HG02588 (cell line): ENCODE results near the gene GAL3ST1.

Experiments
- ATAC-seq: cut with Tn5 transposase; IDR thresholded peaks from one replicate; pipeline ENCODE4 v1.9.1; 2021; ENCODE audit warnings: mild to moderate bottlenecking, moderate library complexity; ENCODE audit not compliant: unreplicated experiment

GAL3ST1 gene

GRCh38 chr22:30537083-30537731, 37.3 kb downstream of the GAL3ST1 start:
- ATAC-seq: no peak

GRCh38 chr22:30535182-30535581, 39.3 kb downstream of the GAL3ST1 start:
- ATAC-seq: no peak

- no peak for ATAC-seq
Observed at GRCh38 chr22:30531651-30532608, 42.5 kb downstream of the GAL3ST1 start.

GRCh38 chr22:30526656-30527055, 47.8 kb downstream of the GAL3ST1 start:
- no peak for ATAC-seq

- ATAC-seq: no peak
Observed at GRCh38 chr22:30523646-30524489, 50.6 kb downstream of the GAL3ST1 start.

- ATAC-seq: no peak
Observed at GRCh38 chr22:30521368-30522156, 52.9 kb downstream of the GAL3ST1 start.

- no peak for ATAC-seq
Observed at GRCh38 chr22:30519842-30520425, 54.5 kb downstream of the GAL3ST1 start.

- ATAC-seq: no peak
Observed at GRCh38 chr22:30516731-30517130, 57.7 kb downstream of the GAL3ST1 start.

GRCh38 chr22:30516273-30516672, 58.2 kb downstream of the GAL3ST1 start:
- no peak for ATAC-seq

- ATAC-seq: no peak
Observed at GRCh38 chr22:30514252-30514651, 60.2 kb downstream of the GAL3ST1 start.

- ATAC-seq: no peak
Observed at GRCh38 chr22:30513462-30513861, 61.0 kb downstream of the GAL3ST1 start.

GRCh38 chr22:30511911-30512310, 62.6 kb downstream of the GAL3ST1 start:
- ATAC-seq: no peak

- no peak for ATAC-seq
Observed at GRCh38 chr22:30511109-30511508, 63.4 kb downstream of the GAL3ST1 start.

- ATAC-seq: no peak
Observed at GRCh38 chr22:30508216-30508615, 66.2 kb downstream of the GAL3ST1 start.

GRCh38 chr22:30507670-30508069, 66.8 kb downstream of the GAL3ST1 start:
- no peak for ATAC-seq

- ATAC-seq: no peak
Observed at GRCh38 chr22:30506507-30506968, 67.9 kb downstream of the GAL3ST1 start.
